KMS-11 (cell line): ENCODE results near the gene MAP3K21.

Experiments
- H2AFZ ChIP-seq: fragments of 200-600 bp; sonication (generic); 2 replicates; pipeline ENCODE4 v1.6.1; 2016; ENCODE audit warnings: antibody characterized with exemption, mixed run types, low read depth
- H3K27ac ChIP-seq: fragments of 200-600 bp; sonication (generic); 2 replicates; pipeline ENCODE4 v1.6.1; 2016; ENCODE audit warnings: mild to moderate bottlenecking, mixed run types
- H3K27me3 ChIP-seq: fragments of 200-600 bp; sonication (generic); 2 replicates; pipeline ENCODE4 v1.6.1; 2017; ENCODE audit warnings: mild to moderate bottlenecking, low read depth, mixed run types, moderate library complexity; ENCODE audit not compliant: insufficient read depth
- H3K36me3 ChIP-seq: fragments of 200-600 bp; sonication (generic); 2 replicates; pipeline ENCODE4 v1.6.1; 2017; ENCODE audit warnings: mild to moderate bottlenecking, mixed run types; ENCODE audit not compliant: insufficient read depth
- H3K4me1 ChIP-seq: fragments of 200-600 bp; sonication (generic); 2 replicates; pipeline ENCODE4 v1.6.1; 2016; ENCODE audit warnings: mild to moderate bottlenecking, low read depth, mixed run types; ENCODE audit not compliant: poor library complexity, severe bottlenecking
- H3K4me2 ChIP-seq: fragments of 200-600 bp; sonication (generic); 2 replicates; pipeline ENCODE4 v1.7.0; 2016; ENCODE audit warnings: mild to moderate bottlenecking, mixed run types
- H3K4me3 ChIP-seq: fragments of 200-600 bp; sonication (generic); IDR thresholded peaks from 2 replicates; pipeline ENCODE4 v1.6.1; 2017; ENCODE audit warnings: low read depth, low read length, mixed read lengths; ENCODE audit not compliant: insufficient read depth
- H3K79me2 ChIP-seq: fragments of 200-600 bp; sonication (generic); 2 replicates; pipeline ENCODE4 v1.6.1; 2016; ENCODE audit warnings: low read depth, mixed run types; ENCODE audit not compliant: insufficient read depth
- H3K9ac ChIP-seq: fragments of 200-600 bp; sonication (generic); 2 replicates; pipeline ENCODE4 v1.6.1; 2016; ENCODE audit warnings: mild to moderate bottlenecking, mixed run types
- H4K20me1 ChIP-seq: fragments of 200-600 bp; sonication (generic); 2 replicates; pipeline ENCODE4 v1.6.1; 2016; ENCODE audit warnings: mild to moderate bottlenecking, mixed run types; ENCODE audit not compliant: insufficient read depth
- TF ChIP-seq, protein P1 (sequence below): fragments of 200-600 bp; sonication (generic); conservative IDR thresholded peaks from 2 replicates; pipeline ENCODE4 v1.6.1; 2017; ENCODE audit warnings: low read depth, mild to moderate bottlenecking, antibody characterized with exemption, low read length, moderate library complexity, mixed read lengths

MAP3K21 gene

DNA sequence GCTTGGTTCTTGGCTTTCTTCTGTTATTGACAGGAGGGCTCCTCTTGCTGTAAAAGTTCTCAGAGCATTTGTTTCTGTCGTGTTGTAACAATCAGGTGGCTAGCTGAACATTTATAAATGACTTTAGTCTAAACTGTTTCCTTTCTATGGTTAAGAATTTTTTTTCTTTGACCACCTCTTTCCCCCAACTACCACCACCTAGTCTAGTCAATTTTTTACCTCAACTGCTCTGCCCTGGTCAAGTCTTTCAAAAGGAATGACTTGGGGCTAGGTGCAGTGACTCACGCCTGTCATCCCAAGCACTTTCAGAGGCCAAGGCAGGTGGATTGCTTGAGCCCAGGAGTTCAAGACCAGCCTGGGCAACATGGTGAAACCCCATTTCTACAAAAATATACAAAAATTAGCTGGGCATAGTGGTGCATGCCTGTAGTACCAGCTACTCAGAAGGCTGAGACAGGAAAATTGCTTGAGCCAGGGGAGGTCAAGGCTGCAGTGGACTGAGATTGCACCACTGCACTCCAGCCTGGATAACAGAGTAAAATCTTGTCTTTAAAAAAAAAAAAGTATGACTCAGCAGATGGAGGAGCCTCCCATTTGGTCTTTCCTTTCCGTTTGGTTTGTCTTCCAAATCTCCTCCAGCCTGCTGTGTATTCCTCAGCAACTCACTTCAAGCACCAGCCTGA is 40.7 kb downstream of the MAP3K21 start:
- H3K27me3 ChIP-seq: no peaks in the 10 kb centered on the region
- no peak overlapping the region for H3K27ac ChIP-seq
- H3K79me2 ChIP-seq: no peaks in the 10 kb centered on the region
- H3K9ac ChIP-seq: no peak overlapping the region
- no peak overlapping the region for H3K4me3 ChIP-seq
- TF ChIP-seq, protein P1, sequence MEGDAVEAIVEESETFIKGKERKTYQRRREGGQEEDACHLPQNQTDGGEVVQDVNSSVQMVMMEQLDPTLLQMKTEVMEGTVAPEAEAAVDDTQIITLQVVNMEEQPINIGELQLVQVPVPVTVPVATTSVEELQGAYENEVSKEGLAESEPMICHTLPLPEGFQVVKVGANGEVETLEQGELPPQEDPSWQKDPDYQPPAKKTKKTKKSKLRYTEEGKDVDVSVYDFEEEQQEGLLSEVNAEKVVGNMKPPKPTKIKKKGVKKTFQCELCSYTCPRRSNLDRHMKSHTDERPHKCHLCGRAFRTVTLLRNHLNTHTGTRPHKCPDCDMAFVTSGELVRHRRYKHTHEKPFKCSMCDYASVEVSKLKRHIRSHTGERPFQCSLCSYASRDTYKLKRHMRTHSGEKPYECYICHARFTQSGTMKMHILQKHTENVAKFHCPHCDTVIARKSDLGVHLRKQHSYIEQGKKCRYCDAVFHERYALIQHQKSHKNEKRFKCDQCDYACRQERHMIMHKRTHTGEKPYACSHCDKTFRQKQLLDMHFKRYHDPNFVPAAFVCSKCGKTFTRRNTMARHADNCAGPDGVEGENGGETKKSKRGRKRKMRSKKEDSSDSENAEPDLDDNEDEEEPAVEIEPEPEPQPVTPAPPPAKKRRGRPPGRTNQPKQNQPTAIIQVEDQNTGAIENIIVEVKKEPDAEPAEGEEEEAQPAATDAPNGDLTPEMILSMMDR: no peak
- no peaks in the 10 kb centered on the region for H3K4me1 ChIP-seq
- H3K36me3 ChIP-seq: no peaks in the 10 kb centered on the region
- no peak overlapping the region for H2AFZ ChIP-seq
- H3K4me2 ChIP-seq: no peak overlapping the region
- H4K20me1 ChIP-seq: no peaks in the 10 kb centered on the region

DNA sequence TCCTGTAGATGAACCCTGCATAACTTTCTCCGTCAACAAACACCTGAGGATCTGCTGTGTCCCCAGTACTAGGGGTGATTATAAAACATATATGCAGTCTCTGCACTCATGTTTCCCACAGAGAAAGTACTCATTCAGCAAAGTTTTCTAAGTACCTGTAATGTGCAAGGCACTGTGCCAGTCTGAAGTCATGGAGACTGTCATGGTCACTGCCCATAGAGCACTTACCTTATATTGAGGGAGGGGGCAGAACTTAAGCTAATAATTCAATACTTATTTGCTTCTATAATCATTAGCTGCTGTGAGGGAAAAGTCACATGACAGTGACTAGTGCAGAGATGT is 41.2 kb downstream of the MAP3K21 start:
- H3K36me3 ChIP-seq: no peaks in the 10 kb centered on the region
- H3K4me3 ChIP-seq: no peak overlapping the region
- no peak overlapping the region for H3K4me2 ChIP-seq
- H3K79me2 ChIP-seq: no peaks in the 10 kb centered on the region
- H2AFZ ChIP-seq: no peak overlapping the region
- no peaks in the 10 kb centered on the region for H3K4me1 ChIP-seq
- TF ChIP-seq, protein P1: no peak
- no peak overlapping the region for H3K9ac ChIP-seq
- no peaks in the 10 kb centered on the region for H4K20me1 ChIP-seq
- no peaks in the 10 kb centered on the region for H3K27me3 ChIP-seq
- no peak overlapping the region for H3K27ac ChIP-seq

DNA sequence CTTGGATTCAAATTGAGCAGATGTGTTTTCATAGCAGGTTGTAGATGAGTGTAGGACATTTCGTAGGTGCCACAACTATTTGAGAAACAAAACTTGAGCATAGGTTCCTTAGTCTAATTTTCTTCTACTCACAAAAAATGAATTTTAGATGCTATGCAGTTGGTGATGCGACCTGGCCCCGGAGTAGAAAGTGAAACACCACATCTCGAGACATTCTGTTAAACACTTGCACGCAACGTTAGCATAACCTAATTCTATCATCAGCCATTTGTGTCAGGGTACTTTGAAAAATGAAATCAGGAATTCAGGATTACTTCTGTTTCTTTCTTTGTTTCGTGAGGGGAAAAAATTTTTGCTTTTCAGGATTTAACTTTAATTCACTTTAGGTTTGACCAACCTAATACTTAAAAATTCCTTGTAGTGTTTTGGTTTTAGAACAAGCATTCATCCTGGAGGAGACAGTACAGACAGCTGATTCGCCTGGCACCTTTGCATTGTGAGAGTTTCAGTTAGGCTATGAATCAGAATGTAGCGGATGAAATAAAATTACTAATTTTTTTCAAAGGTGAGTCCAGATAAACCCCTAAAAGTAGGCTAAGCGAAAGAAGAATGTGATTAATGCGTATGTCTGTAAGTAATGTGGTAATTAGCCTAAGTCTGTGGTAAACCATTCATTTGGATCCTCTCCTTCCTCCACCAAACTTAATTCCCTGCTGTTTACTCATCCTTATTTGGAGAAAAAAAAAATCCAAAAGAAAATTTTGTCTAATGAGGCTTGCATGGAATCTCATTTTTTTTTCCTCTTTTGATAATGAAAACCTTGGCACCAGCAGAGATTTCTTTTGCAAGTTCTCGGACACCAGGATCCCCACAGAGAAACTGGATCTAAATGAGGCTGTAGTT is 44.9 kb downstream of the MAP3K21 start:
- H3K36me3 ChIP-seq: no peaks in the 10 kb centered on the region
- no peaks in the 10 kb centered on the region for H4K20me1 ChIP-seq
- no peak overlapping the region for H3K27ac ChIP-seq
- no peak overlapping the region for H3K4me3 ChIP-seq
- H3K4me1 ChIP-seq: peaks cover 4% of the 10 kb centered on the region
- H3K9ac ChIP-seq: no peak overlapping the region
- H3K27me3 ChIP-seq: no peaks in the 10 kb centered on the region
- H3K79me2 ChIP-seq: no peaks in the 10 kb centered on the region
- no peak overlapping the region for H2AFZ ChIP-seq
- no peak overlapping the region for H3K4me2 ChIP-seq
- TF ChIP-seq, protein P1: no peak

- H3K79me2 ChIP-seq: no peaks in the 10 kb centered on the region
- no peaks in the 10 kb centered on the region for H4K20me1 ChIP-seq
- no peak overlapping the region for H2AFZ ChIP-seq
- no peak overlapping the region for H3K4me3 ChIP-seq
- TF ChIP-seq, protein P1: no peak
- H3K27ac ChIP-seq: no peak overlapping the region
- H3K9ac ChIP-seq: no peak overlapping the region
- peaks cover 4% of the 10 kb centered on the region for H3K4me1 ChIP-seq
- H3K36me3 ChIP-seq: no peaks in the 10 kb centered on the region
- H3K4me2 ChIP-seq: no peak overlapping the region
- H3K27me3 ChIP-seq: no peaks in the 10 kb centered on the region
These were observed 45.7 kb downstream of the MAP3K21 start for GRCh38 chr1:233373226-233373625.
